GM21786 (cell line): ENCODE measurements around the gene C1QTNF6.

ENCODE experiments used
- ATAC-seq: cut with Tn5 transposase; IDR thresholded peaks from one replicate; pipeline ENCODE4 v1.9.1; 2021; ENCODE audit not compliant: unreplicated experiment

C1QTNF6 gene

DNA sequence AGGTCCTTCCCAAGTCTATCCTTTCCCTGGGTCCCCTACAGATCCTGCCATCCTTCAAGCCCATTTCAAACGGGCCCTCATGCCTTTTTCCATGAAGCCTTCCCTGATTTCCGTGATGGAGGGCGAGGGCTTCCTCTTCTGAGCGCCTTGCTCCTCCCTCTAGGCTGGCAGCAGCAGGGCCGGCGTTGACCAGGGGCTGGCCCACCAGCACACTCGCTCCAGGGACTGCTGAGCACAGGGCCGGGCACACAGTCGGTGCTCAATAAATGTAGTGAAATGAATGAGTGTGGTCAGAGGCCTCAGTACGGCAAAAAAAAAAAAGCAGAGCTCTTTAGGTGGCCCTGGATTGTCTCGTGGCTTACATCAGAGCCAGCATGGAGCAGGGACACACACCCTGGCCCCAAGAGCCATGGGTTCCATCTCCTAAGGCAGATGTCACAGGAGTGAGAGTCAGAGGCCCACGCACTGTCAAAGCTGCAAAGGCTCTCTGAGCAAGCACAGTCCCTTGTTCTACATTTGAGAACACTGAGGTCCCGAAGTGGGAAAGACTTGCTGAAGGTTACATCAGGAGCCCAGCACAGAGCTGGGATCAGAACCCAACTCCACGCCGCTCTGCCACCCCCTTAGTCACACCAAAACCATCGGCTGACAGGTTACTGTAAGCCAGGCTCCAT is 41.4 kb downstream of the C1QTNF6 start:
- ATAC-seq: no peak

DNA sequence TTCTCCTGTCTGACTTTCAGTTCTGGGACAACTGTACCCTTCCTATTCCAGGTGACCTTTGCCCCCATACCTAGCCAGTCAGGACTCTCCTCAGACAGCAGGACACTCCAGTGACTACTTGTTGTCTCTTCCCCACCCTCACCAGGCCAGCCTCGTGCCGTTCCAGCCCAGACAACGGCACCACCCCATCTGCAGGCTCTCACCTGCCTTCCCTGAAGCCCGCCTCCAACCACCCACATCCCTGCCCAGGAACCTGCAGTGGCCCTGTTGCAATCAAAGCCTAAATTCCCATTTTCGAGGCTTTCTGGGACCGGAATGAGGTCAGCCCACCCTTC is 42.0 kb downstream of the C1QTNF6 start:
- no peak for ATAC-seq

DNA sequence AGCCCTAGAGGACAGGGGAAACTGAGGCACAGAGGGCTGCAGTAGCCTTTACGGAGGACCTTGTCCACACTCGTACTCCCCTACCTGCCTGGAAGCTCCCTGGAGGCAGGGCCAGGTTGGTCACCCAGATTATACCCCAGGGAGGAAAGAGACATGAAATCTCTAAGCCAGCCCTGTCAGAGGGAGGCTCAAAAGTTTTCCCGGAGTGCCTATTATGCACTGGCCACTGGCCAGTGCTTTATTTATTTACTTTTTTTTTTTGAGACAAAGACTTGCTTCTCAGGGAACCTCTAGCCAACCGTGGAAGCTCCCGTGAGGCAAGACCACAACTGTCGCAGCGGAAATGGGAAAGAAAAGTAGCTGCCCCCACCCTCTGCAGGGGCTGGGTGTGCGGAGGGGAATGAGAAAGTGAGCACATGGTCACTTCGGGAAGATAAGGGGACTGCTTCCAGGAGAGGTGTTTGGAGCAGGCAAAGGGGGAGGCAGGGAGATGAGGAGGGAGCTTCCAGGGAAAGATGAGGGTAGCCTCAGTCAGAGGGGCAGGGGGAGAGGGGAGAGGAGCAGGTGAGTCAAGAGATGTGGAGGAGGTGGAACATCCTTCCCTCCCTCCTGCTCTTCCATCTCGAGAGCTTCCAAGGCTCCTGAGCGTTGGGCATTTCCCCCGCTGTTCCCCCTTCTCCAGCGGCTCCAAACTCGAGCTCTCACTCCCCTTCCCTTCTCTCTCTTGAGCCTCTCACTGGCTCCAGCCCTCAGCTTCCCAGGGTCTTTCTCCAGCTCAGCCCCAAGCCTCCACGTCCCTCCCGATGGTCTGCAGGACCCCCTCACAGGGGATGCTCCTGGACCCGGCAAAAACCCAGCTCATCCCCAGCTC is 42.6 kb downstream of the C1QTNF6 start:
- ATAC-seq: no peak

DNA sequence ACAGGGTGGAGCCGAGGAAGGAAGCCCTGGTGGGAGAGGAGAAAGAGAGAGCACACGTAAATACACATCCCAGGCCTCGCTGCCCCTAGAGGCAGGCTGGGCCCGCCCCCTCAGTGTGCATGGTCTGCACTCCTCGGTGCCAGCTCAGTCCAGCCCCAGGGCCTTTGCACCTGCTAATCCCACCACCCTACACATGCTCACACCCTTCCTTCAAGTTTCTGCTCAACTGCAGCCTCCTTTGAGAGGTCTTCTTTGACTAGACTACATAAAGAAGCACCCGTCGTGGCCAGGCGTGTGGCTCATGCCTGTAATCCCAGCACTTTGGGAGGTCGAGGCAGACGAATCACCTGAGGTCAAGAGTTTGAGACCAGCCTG is 43.9 kb downstream of the C1QTNF6 start:
- no peak for ATAC-seq

DNA sequence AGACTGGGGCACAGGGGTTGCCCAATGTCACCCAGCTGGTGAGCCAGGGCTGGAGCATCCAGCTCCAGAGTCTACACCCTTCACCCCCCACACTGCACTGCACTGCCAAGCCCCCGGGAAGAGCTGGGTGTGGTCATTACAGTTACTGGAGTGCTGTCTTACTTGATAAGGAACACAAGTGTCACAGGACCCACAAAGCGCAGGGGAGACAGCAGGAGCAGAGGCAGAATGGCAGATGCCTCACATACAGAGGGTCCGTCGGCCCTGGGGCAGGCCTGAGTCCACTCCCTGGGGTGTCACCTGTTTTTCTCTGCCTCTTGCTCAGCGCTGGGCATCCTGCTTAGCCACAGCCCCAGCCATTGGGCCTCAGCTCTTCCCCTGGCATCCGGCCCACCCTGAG is 46.1 kb downstream of the C1QTNF6 start:
- no peak for ATAC-seq

DNA sequence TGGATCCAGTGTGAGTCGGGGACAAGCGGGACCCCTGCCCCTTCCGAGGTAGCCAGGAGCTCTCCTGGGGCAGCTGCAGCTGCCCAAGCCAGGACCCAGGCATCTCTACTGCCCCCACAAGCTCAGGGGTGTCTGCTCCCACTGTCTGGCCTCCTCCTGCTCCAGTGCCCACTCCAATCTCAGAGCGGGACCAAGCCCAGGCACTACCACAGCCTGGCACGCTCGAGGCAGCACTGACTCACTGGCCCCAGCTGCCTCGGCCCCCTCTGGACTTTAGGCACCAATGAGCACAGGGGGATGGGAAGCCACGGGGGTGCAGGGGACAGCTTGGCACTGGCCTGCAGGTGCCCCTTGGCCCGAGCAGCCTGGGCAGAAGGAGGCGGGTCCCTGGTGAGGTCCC is 46.6 kb downstream of the C1QTNF6 start:
- ATAC-seq: no peak

DNA sequence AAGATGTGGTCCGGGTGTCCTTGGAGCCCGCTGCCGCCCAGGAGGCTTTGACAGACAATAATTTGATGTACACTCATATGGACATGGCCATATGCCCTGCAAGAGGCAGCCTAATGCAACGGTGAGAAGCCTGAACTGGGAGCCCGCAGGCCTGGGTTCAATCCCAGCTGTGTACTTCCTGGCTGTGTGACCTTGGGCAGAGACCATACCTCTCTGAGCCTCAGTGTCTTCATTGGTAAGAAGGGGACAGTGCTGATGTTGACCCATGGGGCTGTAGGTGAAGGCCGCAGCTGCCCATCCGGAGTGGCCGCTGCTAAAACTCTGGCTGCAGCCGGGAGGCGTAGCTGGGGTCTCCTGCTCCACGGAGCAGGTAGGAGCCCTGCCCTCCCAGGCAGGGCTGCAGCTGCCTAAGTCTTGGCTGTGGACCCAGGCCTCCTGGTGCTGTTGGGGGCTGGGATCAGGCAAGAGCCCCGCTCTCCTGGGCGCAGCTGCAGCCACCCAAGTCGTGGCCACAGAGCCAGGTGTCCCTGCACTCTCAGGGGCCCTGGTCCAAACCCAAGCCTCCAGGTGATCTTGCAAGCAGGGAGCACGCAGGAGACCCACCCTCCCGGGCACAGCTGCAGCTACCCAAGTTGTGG is 47.2 kb downstream of the C1QTNF6 start:
- ATAC-seq: no peak

DNA sequence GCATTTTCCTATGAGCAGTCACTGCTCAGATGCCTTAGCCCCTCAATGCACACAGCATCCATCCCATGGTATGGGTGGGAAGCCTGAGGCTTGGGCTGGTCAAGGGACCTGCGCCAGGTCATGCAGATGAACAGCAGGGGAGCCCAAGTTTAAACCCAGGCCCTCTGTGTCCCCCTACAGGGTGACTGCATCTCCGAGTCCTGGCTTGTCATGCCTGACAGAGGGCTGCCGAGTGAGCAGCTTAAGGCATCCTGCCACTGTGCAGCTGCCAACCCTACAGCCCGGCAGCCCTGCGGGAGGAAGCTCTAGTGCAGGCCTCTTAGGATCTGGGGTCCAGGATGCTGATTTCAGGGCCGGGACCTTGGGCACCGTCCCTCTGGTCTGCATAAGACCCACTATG is 48.3 kb downstream of the C1QTNF6 start:
- no peak for ATAC-seq

DNA sequence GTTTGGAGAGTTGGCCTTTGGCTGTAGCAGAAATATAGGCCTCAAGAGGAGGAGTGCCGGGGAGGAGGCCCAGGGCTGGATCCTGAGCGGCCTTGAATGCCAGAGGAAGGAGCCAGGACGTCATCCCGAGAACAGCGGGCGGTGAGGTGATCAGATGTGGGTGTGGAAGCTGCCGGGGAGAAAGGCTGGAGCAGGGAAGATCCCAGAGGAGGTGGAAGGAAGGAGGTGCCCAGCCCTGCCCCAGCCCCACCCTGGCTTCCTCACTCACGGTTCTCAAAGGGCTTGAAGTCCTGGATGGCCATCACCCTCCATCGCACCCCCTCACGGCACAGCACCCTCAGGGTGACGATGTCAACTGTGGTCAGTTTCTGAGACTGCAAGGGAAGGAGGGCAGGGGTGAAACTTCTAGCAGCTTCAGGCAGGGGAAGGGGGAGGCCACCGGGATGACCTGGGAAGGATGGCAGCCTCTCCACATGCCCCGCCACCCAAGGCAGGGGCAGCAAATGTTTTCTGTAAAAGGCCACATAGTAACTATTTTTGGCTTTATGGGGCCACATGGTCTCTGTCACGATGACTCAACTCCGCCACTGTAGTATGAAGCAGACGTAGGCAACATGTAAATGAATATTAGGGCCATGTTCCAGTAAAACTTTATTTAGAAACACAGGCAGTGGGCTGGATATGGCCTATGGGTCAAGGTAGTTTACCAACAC is 49.0 kb downstream of the C1QTNF6 start:
- ATAC-seq: no peak

DNA sequence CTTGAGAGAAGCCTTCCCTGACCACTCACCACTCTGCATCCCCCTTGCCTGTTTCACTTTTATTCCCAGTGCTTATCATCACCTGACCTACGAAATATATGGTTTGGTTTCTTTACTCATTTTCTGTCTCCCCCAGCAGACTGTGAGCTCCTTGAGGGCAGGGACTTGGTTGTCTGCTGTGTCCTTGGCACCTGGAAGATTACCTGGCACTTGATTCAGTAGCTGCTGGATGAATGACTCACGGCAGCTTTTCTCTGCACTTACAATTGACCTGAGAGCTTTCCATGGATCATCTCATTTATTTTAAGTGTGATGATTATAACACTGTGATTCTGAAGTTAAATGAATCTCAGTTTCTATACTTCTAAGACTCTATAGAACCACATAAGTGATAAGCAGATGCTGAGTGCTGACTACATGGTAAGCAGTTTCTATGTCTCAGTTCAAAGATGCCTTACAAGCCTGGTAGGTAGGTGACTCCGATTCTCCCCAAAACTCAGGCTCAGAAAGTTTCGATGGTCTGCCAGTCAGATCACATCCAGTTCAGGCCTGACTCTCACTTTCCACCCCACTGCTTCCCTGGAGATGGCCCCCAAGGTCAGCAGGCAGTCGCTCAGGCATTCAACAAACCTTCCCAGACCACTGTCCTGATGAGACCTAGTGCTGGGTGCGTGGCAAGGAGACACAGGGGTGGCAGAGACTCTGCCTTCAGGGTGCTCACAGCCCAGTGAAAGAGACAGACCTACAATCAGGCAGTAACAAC is 50.0 kb downstream of the C1QTNF6 start:
- ATAC-seq: no peak

DNA sequence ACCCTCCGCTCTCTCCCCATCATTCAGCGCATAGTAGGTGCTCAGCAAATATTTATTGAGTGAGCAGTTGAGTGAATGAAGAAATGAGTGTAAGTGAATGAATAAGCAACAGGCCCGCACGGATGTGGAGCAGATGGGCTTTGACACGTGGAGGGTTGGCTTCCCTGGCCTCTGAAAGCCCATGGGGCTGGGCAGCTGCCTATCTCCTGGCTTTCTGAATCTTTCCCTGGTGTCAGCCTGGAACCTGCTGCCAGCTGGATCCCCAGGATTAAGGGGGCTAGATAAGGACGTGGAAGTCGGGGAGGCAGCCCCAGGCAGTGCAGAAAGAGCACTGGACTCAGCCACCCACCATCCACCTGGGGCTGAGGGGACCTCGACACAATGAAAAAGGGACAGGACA is 50.9 kb downstream of the C1QTNF6 start:
- no peak for ATAC-seq

DNA sequence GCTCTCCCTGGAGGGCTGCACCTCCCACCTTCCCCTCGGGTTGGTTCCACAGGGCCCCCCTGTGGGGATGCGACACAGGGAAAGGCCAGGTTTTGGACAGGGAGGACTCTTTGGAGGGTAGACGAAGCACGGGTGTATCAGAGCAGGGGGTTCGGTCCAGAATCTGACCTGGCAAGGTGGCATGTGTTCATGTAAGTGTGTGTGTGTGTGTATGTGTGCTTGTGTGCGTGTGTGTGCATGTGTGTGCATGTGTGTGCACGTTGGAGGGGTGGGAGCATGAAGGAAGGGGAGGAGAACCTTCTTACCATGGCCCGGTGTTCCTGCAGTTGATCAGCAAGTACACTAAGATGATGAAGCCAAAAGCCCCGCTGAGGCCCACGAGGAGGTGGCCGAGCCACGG is 53.0 kb downstream of the C1QTNF6 start:
- no peak for ATAC-seq

DNA sequence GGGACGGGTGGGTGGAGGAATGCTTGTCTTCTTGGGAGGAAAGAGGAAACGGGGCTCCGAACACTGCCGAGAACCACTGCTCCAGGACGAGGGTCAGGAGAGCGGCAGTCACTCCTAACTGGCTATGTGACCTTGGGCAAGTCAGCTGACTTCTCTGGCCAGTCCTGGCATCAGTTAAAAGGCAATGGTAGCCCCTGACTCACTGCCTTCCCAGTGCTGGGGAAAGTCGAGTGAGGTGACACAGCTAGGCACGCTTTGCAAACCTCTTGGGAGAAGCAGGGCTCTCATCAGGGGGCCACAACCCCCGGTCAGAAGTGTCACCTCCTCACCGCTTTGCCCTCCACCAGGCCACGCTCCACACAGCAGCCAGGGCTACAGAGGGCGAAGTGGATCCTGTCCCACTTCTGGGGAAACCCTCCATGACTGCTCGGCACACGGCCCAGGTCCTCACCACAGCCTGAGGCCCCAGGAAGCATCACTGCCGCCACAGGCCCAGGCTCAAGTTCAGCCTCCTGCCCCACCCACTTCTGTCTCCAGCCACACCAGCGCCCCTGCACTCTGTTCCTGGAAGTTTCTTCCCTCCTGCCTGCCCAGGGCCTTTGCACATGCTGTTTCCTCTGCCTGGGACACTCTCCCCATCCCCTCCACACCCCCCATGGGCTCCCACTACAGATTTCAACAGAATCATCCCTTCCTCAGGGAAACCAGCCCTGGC is 54.6 kb downstream of the C1QTNF6 start:
- ATAC-seq: no peak

DNA sequence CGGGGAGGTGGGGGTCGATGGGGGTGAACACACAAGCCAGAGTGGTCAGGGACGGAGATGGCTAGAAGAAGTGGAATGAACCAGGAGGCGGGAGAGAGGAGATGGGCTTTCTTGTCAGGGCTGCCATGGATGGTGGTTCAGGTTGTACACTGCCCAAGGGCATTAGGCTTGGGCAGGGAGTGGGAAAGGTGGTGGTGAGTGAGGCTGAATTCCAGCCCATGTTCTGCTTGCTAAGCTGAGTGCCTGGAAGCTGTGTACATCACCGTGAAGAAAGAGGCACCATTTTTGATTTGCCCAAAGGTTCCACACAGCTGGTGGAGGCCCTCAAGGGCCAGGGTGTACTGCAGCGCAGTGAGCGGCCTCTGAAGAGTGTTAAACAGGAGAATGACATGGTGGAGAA is 55.3 kb downstream of the C1QTNF6 start:
- no peak for ATAC-seq
